Suppressor macrophage treated with lipopolysaccharide for 1 hour (primary cell): ENCODE data around the gene POMC.
"Not testable (repeated sequence)": the region's sequence is repeated elsewhere in the genome, so short reads cannot be mapped to it uniquely, and the experiment has no call there.

ENCODE experiments used
- DNase-seq, 3 donors: peaks; one replicate each; pipeline ENCODE4 v3.0.0-alpha.2; 2020 to 2022

Gene POMC

GRCh38 chr2:25176541-25177181 is 8.3 kb upstream of the POMC start:
- DNase-seq, result no peak

- peak; percentile 54 to 72 (median 71) for DNase-seq
Measured at GRCh38 chr2:25176138-25176537, 7.8 kb upstream of the POMC start.

- peak in 1 of 3 donors; percentile 6 for DNase-seq
Measured at GRCh38 chr2:25174192-25174861, 5.9 kb upstream of the POMC start.

GRCh38 chr2:25173719-25174118 is 5.3 kb upstream of the POMC start:
- DNase-seq, result no peak

GRCh38 chr2:25170888-25171287 is 2.5 kb upstream of the POMC start:
- no peak for DNase-seq

GRCh38 chr2:25169073-25169470 is 692 bp upstream of the POMC start:
- no peak for DNase-seq

GRCh38 chr2:25165992-25166875 is 2.1 kb downstream of the POMC start:
- DNase-seq, result peak; percentile 69 to 78 (median 71)

- no peak for DNase-seq
Measured at GRCh38 chr2:25164561-25164960, 3.8 kb downstream of the POMC start.

GRCh38 chr2:25162061-25162460 is 6.3 kb downstream of the POMC start:
- not testable (repeated sequence) for DNase-seq

- peak; percentile 36 to 71 (median 69) for DNase-seq
Measured at GRCh38 chr2:25161055-25161781, 7.2 kb downstream of the POMC start.

GRCh38 chr2:25160376-25160775 is 8.0 kb downstream of the POMC start:
- no peak for DNase-seq

- DNase-seq, result peak; percentile 18 to 27 (median 25)
Measured at GRCh38 chr2:25159949-25160348, 8.4 kb downstream of the POMC start.

GRCh38 chr2:25158096-25158852 is 10.1 kb downstream of the POMC start:
- DNase-seq, result no peak

- no peak for DNase-seq
Measured at GRCh38 chr2:25155401-25155800, 13.0 kb downstream of the POMC start.

- DNase-seq, result no peak
Measured at GRCh38 chr2:25151718-25152117, 16.7 kb downstream of the POMC start.

GRCh38 chr2:25150993-25151392 is 17.4 kb downstream of the POMC start:
- DNase-seq, result not testable (repeated sequence)

- DNase-seq, result no peak
Measured at GRCh38 chr2:25149646-25150045, 18.7 kb downstream of the POMC start.

GRCh38 chr2:25146896-25147295 is 21.5 kb downstream of the POMC start:
- DNase-seq, result no peak

- DNase-seq, result no peak
Measured at GRCh38 chr2:25145803-25146202, 22.6 kb downstream of the POMC start.

- no peak for DNase-seq
Measured at GRCh38 chr2:25141120-25141519, 27.3 kb downstream of the POMC start.

GRCh38 chr2:25140535-25140934 is 27.8 kb downstream of the POMC start:
- not testable (repeated sequence) for DNase-seq

GRCh38 chr2:25132693-25133092 is 35.7 kb downstream of the POMC start:
- no peak for DNase-seq
